NCI-H526 treated with DMSO at 0.1 percent for 48 hours (cell line): ENCODE measurements around the gene ERI2.
"Not testable (repeated sequence)": the region's sequence is repeated elsewhere in the genome, so short reads cannot be mapped to it uniquely, and the experiment has no call there.

Source experiments
- DNase-seq: peaks from one replicate; lab custom pipeline; 2025; lab: John Stamatoyannopoulos, UW

The ERI2 gene

DNA sequence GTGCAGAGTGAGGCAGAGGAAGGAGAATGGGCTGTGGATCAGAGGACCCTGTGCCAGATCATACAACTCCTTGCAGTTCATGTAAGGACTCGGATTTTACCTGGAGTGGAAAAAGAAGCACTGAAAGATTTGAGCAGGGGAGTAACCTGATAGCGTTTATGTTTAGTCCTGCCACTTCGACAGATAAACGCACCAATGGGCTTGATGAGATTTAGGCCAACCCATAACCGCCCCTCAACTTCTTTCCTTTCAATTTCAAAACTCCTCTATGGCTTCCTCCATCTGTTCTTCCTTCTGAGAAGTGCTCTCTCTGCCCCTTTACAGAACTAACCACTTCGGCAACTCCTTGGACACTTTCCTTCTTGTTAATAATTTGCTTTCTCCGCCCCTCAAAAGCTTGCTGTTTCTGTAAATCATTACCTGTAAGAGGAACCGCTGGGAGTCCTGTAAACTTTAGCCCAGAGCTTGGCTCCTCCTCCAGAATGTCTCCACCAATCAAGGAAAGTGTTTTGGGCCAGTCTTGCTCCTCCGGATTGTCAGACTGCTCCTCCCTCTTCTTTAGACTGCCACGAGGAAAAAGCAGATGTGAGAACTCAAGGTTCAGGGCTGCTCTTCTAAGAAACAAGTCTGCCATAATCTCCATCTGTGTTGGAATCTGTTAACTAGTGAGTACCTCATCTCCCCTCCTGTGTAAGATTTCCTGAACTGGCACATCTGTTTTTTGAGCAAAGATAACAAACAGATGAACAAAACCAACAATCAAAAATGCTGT is 42.6 kb downstream of the ERI2 start, which contains the start of gene ACSM3:
TSS of gene ACSM3 (plus strand) at position 554 of the 772 bp plus-strand sequence. CDS start 6,021 bp downstream, outside the sequence.
- DNase-seq, result no peak

- no peak for DNase-seq
These were observed 43.7 kb downstream of the ERI2 start for GRCh38 chr16:20762404-20763123.

GRCh38 chr16:20761175-20761574 is 45.1 kb downstream of the ERI2 start:
- no peak for DNase-seq

GRCh38 chr16:20760346-20760745 is 45.9 kb downstream of the ERI2 start:
- no peak for DNase-seq

DNA sequence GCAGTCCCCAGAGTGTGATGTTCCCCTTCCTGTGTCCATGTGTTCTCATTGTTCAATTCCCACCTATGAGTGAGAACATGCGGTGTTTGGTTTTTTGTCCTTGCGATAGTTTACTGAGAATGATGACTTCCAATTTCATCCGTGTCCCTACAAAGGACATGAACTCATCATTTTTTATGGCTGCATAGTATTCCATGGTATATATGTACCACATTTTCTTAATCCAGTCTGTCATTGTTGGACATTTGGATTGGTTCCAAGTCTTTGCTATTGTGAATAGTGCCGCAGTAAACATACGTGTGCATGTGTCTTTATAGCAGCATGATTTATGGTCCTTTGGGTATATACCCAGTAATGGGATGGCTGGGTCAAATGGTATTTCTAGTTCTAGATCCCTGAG is 50.5 kb downstream of the ERI2 start:
- DNase-seq, result not testable (repeated sequence)

DNA sequence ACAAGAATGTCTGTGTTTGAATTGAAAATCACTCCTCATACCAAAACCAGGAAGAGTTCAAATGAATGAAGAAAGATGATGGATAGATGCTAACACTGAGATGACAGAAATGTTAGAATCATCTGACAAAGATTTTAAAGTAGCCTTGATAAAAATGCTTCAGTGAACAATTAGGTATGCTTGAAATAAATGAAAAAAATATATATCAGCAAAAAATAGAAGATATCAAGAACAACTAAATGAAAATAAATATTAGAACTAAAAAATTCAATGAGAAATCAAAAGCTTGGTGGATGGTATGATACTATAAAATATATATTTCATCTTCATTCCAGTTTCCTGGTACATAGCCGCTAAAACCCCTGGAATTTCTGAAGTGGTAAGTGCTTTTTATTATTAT is 51.0 kb downstream of the ERI2 start:
- DNase-seq, result no peak

DNA sequence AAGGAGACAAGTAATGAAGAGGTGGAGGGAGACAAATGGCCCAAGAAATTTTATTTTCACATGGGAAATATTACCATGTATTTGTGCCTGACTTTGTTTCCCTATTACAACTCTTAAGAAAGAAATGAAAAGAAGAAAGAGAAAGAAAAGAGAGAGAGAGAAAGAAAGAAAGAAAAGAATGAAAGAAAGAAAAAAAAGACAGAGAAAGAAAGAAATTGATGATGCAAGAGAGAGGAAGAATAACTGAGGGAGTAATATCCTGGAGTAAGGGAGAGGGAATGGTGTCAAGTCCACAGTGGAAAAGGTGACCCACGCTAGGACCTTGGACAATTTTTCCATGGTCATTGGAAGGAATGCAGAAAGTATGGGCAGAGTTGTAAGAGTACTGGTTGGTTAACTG is 52.5 kb downstream of the ERI2 start:
- DNase-seq, result no peak

DNA sequence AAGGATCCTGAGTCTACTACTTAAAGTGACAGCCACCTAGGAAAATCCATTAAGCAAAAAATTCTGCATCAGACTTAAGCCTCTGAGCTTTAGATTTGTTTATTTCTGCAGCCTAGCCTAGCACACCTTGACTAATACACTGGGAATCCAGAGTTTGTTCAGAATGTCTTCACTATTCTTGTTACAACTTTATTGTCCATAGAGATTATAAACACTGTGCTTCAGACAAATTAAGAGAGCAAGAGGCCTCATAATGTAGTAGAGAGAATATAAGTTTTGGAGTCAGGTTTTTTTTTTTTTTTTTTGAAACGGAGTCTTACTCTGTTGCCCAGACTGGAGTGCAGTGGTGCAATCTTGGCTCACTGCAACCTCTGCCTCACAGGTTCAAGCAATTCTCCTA is 55.7 kb downstream of the ERI2 start:
- no peak for DNase-seq

- DNase-seq, result no peak
These were observed 56.8 kb downstream of the ERI2 start for GRCh38 chr16:20749474-20749873.

- DNase-seq, result no peak
These were observed 59.0 kb downstream of the ERI2 start for GRCh38 chr16:20747030-20747816.

DNA sequence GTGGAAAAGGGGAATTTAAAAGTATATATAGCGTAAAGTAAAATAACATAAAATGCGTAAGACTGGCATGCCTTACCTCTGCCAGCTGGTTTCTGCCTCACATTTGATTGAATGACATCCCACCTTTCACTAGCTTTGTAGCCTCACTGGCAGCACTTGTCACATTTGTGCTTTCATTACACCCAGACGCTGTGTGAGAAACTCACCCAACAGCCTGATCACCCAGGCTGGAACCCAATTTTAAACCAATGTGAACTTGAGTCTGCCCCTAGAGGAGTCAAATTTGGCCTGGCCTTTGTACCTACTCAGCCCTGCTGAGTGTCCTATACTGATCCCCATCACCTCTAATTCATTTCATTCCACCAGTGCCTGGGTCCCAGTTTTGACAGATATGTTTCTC is 59.8 kb downstream of the ERI2 start:
- DNase-seq, result no peak
